G401 (cell line): ENCODE results near the gene ZNF117. TPM values are rescaled to one million over a fixed set of nuclear protein-coding genes. Genes with fewer than 3 reads are reported as not detected.
"Not testable (repeated sequence)": the region's sequence is repeated elsewhere in the genome, so short reads cannot be mapped to it uniquely, and the experiment has no call there.

Source experiments
- DNase-seq: peaks from one replicate; pipeline ENCODE4 v3.0.0-alpha.2; 2015; ENCODE audit warnings: low spot score
- in situ Hi-C: cut with HindIII; loops from 2 replicates; pipeline ENCODE4 v1.10.0; 2016; ENCODE audit warnings: low sequenced_read_pairs, mixed read lengths
- total RNA-seq: library from RNA; depleted of rRNA; stranded (reverse); fragments of >200 nt; shearing (Covaris generic); gene quantifications from 2 replicates; pipeline ENCODE4 v1.2.3, GENCODE V29; 2014

The ZNF117 gene
- total RNA-seq, 1 experiment from 2014 or later: 3.1 TPM

DNA sequence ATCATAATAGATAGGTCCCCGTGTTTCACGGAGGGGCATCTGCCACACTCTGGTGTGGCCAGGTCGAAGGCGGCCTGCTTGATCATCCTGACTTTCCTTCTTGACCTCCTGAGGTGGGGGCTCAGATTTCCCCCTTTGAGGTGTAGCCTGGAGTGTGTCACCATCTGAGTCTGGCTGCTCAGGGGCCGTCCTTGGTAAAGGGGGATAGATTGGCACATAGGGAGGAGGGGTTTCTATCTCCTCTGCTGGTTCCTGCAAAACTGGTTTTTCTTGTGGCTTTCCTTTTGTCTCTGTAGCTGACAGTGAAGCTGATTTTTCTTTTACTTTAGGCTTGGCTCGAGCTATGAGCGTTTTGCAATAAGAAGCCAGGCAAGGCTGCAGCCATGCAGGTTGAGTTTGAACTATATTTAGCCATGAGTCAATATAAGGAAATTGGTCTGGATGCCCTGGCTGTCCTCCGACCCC lies 7.1 kb upstream of the ZNF117 start:
- DNase-seq: no peak
- in situ Hi-C loops: no loop called here

DNA sequence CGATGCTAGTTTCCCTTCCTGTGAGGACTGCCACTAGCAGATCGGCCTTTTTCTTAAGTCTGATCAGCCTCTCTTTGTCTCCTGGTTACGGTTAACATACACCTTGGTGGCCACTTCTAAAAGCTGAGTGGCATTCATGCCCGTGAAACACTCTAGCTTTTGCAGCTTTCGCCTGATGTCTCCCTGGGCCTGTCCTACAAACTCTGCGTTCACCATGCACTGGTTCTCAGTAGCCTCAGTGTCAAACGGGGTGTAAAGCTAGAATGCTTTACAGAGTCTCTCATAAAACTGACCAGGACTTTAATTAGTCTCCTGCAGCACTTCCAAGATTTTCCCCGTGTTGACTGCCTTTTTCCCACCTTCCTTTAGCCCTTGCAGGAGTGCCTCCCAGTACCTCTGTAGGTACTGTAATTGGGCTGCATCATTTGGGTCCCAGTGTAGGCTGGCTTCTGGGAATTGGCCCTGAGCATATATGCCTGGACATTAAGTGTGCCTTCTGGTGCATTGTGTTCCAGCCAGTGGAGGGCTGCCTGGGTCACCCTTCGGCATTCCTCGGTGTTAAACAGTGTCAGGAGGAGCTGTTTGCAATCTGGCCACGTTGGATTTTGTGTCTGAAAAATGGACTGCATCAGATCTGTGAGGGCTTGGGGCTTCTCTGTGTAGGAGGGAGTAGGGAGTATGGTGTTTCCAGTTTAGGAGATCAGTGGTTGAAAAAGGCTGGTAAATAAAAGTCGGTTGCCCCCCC lies 6.5 kb upstream of the ZNF117 start:
- no peak for DNase-seq
- in situ Hi-C loops: no loop called here

DNA sequence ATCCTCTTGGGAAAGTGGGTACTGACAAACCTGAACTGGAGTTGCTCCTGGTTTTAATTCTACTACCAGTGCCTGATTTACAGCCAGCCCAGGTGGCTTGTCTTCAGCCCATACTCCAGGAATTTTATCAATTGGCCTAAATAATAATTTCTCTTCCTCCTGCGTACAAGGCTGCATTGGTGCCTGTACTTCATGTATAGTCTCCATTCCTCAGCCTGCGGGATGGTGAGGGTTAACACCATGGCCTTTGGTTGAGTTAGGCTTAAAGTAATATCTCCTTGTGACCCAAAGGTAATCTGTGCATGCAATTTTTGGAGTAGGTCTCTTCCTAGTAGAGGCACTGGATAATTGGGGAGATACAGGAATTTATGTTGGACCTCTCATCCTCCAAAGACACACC lies 5.5 kb upstream of the ZNF117 start:
- DNase-seq: no peak
- in situ Hi-C loops: no loop called here

DNA sequence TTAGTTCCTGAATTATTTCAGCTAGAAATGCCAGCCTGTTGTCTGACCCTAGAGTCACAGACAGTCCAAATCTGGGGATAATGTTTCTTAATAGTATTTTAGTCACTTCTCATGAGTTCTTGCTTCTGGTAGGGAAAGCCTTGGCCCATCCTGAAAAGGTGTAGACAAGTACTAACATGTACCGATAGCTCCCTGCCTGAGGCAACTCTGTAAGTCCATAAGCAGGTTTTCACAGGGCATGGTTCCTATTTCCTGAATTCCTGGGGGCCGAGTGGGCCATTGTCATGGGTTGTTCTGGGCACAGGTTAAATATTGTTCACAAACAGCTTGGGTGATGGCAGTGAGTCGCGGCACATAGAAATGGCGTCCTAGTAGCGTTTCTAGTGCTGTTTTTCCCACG lies 3.1 kb upstream of the ZNF117 start:
- no peak for DNase-seq
- in situ Hi-C loops: no loop called here

DNA sequence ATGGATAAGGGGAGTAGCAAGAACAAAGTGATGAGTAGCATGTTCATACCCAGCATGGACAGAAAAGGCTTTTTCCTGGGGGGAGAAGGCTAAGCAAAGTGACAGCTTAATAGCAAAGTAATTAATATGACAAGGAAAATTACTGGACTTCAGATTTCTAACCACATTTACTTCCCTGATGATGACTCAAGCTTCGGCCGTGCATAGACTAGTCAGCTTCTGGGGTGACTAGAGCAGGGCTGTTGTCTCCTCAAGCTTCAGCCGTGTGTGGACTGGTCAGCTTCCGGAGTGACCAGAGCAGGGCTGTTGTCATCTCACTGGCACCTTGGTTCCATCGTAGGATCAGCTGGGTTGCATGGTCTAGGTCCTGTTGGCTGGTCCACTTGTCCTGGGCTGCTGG lies 2.1 kb upstream of the ZNF117 start:
- in situ Hi-C loops: no loop called here
- no peak for DNase-seq

DNA sequence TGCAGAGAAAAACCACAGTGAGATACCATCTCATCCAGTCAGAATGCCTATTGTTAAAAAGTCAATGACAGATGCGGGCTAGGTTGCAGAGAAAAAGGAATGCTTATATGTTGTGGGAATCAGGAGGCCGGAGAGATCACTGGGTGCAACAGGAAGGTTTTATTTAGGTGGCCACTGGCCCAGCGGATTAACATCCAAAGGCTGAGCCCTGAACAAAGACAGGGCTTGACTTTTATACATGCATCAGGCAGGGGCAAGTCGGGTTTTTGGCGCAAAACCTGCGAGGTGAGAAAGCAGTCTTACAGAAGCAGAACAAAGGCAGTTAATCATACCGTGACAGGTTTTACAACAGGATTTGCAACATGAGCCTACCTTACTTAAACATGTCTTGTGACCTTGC lies 620 bp downstream of the ZNF117 start:
- DNase-seq: no peak
- in situ Hi-C loops: no loop called here

DNA sequence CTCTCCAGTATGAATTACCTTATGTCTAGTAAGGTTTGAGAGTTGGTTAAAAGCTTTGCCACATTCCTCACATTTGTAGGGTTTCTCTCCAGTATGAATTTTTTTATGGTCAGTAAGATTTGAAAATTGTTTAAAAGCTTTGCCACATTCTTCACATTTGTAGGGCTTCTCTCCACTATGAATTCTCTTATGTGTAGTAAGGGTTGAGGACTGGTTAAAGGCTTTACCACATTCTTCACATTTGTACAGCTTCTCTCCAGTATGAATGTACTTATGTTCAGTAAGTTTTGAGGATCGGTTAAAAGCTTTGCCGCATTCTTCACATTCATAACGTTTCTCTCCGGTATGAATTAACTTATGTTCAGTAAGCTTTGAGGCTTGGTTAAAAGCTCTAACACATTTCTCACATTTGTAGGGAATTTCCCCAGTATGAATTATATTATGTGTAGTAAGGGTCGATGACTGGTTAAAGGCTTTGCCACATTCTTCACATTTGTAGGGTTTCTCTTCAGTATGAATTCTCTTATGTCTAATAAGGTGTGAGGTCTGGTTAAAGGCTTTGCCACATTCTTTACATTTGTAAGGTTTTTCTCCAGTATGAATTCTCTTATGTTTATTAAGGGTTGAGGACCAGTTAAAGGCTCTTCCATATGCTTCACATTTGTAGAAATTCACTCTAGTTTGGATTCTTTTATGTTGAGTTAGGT lies 12.2 kb downstream of the ZNF117 start:
- no peak for DNase-seq
- in situ Hi-C loops: no loop called here

DNA sequence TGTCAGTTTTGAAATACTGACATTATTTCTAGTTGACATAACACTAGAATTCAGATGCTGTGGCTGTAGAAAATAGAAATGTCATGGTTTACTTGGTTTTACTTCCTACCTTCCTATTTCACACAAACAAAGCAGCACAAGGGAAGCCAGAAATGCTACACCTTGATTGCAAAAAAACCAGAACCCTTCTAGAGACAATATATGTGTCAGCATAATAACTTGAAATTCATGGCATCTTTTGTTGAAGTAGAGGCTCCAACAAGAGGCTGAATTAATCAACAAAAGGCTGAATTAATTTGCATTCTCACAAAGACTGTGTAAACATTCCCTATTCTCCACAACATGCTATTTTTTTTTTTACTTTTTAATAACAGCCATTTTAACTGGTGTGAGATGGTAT lies 25.2 kb downstream of the ZNF117 start:
- in situ Hi-C loops: no loop called here
- no peak for DNase-seq

DNA sequence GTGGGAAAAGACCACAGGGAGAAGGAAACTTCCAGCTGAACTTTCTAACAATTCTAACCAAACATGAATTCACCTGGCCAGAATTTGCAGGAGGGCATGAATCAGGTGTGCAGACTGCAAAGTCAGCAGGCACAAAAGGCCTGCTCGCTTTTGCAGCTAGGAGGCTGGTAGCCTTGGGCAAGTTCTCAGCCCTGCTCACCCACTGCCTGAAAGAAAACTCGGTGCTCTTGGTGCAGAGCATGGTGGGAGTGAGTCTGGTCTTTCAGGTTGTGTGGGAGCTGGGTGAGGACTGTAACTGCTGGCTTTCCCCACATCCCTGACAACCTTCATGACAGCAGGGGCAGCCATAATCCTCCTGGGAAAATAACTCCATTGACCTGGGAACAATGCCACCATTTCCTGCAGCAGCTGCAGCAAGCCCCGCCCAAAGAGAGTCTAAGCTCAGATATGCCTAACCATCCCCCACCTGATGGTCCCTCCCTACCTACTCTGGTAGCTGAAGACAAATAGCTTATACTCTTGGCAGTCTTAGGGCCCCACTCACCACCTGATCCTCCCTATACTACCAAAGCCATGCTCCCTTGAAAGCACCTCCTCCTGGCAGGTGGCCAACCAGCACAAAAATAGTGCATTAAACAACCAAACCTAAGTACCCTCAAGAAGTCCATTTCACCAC lies 31.6 kb downstream of the ZNF117 start:
- DNase-seq: no peak
- in situ Hi-C loops: no loop called here

DNA sequence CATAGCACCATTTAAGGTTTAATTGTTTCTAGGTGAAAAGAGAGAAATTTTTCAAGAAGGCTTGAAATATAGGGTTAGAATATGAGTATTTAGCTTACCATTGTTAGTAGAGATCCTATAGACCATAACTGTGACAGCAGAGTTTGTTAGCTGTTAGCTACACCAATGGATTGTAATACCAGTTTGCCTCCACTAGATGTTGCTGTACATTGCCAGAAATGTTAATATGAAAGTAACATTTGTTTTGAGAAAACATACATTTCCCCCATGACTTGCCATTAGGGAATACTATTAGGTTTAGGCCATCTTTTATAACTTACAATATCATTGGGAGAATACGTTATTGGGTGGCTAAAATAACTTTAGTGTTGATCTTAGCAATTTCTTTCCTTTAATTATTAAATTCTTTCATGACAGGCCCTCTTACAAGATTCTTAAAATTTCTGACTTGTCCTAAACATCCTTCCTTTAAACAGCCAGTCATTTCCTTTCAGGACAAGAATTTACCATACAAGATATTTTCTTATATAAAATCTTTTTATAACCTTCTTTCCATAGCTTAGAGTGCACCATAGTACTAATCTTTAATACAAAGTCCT lies 39.5 kb downstream of the ZNF117 start:
- DNase-seq: peak; percentile 61
- in situ Hi-C loops: no loop called here

DNA sequence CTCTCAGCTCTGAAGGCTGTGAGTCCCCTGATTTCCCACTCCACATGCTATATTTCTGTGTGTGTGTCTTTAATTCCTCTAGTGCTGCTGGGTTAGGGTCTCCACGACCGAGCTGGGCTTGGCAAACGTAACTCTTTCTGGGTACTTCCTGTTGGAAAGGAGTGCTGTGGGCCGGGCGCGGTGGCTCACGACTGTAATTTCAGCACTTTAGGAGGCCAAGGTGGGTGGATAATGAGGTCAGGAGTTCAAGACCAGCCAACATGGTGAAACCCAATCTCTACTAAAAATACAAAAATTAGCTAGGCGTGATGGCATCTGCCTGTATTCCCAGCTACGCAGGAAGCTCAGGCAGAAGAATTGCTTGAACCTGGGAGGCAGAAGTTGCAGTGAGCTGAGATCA lies 40.2 kb downstream of the ZNF117 start:
- DNase-seq, in situ Hi-C loops: not testable (repeated sequence)

DNA sequence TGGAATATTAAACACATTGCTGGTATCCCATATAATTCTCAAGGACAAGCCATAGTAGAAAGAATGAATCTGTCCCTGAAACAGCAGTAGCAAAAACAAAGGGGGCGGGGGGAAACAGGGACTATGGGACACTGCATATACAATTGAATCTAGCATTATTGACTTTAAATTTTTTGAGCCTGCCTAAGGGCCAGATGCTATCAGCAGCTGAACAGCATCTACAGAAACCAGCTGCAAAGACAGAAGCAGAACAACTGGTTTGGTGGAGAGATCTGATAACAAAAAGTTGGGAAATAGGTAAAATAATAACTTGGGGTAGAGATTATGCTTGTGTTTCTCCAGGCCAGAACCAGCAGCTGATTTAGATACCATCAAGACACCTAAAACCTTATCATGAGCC lies 42.1 kb downstream of the ZNF117 start:
- DNase-seq, in situ Hi-C loops: not testable (repeated sequence)

DNA sequence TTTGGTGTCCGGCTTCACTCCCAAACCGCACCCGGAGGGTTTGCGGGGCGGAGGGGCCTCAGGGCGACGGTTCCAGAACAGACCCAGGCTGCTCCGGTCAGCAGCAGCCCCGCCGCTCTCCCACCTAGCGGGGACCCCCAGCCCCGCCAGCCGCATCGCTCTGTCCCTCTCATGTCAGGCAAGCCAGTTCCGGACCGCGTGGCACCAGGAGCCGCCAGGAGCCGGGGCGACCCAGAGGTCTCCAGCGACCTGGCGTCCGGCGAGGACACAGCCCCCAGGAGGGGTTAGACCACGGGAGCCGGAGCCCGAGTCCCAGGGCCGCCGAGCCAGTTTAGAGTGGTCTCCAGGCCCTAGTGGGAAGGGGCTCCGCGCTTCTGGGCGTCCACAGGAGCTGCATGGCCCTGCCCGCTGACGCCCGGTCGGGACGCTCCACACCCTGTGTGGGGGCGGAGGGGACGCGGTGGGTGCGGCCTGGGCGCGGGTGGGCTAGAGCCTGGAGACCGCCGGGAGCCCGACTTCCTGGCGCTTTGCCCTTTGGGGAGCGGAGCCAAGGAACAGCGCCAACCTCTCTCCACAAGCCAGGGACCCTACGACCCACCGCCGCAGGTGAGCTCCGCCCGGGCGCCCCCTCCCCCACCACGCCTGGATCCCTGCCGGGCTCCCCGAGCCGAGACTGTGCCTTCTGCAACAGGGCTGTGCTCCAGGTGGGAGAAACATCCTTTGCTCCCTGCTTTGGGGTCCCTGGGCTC lies 43.4 kb downstream of the ZNF117 start:
- in situ Hi-C loops: no loop called here
- DNase-seq: no peak

DNA sequence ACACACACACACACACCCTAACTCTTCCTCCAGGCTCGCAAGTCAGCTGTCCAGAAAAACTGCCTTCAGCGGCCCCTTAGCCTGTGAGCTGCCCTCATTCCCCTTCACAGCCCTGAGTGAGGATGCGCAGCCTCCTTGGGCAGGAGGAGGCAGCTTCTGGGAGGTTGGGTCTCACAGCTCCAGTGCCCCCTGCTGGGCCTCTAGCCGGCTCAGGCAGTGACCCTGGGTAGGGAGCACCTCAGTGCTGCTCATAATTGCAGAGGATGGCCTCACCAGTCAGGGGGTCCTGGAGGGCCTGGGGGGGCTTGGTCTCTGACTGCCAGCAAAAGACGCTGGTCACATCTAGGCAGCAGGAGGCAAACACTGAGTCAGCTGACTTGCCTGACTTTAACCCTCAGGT lies 44.1 kb downstream of the ZNF117 start:
- no peak for DNase-seq
- in situ Hi-C loops: no loop called here

DNA sequence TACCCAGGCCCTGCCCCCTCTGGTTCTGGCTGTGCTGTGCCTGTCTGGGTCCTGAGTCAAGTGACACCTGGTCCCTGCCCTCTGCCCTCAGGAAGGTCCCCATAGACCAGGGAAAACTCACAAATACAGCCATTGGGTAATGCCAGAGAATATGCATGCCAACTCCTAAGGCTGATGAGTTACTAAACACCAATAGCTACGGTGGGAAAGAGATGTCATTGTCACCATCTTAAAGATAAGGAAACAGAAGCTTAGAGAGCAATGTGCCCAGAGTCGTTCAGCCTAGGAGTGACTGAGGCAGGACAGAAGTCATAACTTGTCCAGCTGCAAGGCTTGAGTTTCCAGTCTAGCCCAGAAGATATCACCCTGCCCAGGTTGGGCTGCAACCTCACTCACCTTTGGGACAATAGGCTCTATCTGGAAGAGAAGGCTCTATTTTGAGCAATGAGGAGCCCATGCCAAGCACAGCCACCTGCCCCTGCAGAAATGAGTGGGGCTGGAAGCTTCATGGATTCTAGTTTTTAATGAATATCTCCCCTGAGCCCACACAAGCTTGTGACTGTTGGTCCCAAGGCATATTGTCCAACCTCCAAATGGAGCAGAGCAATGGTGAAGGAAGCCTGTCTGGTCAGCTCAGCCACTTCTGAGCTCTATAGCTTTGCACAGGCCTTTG lies 45.2 kb downstream of the ZNF117 start:
- in situ Hi-C loops: no loop called here
- peak; percentile 71 for DNase-seq

DNA sequence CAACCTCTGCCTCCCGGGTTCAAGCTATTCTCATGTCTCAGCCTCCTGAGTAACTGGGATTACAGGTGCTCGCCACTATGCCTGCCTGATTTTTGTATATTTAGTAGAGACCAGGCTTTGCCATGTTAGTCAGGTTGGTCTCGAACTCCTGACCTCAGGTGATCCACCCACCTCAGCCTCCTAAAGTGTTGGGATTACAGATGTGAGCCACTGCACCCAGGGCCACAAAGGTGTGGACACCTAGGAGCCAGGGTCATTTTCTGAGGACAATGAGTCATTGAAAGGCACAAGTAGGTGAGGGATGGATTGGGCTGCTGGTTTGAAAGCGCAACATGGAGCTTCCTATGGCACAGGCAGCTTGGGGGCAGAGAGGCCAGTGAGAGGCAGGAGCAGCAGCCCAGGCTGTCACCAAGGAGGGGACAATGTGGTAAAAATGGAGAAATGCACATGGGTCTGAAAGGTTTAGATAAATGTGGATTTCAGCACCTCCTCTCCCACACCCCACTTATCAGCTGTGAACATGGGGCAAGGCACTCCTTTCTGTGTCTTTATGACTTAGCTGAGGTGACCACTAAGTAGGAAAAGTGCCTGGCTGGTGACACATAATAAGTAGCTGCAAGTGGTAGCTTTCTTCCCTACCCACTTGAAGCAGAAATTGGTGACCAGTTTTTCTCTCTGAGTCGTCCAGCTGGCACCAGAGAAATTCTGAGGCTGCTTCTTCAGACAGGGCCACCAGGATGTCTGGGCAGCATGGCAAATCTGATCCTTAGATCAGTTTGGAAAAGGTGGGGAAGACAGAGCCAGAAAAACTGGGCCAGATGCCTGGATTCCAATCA lies 46.0 kb downstream of the ZNF117 start:
- in situ Hi-C loops: not testable (repeated sequence)

DNA sequence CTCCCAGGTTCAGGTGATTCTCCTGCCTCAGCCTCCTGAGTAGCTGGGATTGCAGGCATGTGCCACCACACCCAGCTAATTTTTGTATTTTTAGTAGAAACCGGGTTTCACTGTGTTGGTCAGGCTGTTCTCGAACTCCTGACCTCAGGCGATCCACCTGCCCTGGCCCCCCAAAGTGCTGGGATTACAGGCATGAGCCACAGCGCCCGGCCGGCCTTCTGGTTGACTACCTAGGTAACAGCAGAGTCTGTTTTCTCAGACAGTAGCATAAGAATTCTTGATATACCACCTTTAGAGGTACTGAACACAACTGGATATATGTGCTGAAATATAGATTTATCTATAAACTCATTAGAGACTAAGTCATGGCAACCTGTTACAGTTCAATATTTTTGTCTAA lies 50.8 kb downstream of the ZNF117 start:
- in situ Hi-C loops, DNase-seq: not testable (repeated sequence)

More for the DNA sequence above, 46.0 kb downstream of the ZNF117 start:
- DNase-seq: not testable (repeated sequence)

DNA sequence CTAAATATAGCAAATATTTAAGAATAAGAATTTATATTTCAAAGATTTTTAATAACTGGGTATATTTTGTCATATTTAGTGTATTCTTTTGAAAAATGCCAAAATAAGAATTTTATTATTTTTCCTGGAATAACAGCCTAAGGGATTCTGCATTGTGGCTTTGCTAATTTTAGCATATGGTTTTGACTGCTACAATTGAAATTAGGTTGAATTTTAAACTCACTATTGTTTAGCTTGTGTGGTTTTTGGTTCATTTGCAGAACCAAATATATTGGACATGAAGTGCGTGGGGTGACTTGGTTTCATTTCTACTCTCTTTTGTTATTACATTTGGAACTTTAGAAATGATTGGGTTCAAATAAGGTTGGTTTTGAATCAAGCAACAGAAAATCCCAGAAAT lies 52.3 kb downstream of the ZNF117 start:
- DNase-seq: no peak
- in situ Hi-C loops: no loop called here
